H1 (cell line): ENCODE measurements around the gene USP54. TPM values are rescaled to one million over a fixed set of nuclear protein-coding genes. Genes with fewer than 3 reads are reported as not detected.

Source experiments
- CTCF ChIA-PET: fragments of 300-600 bp; sonication (Branson Sonifier 250); formaldehyde crosslinking; loops from one replicate; lab custom pipeline; 2021; ENCODE audit not compliant: partially characterized antibody; lab: Charles Lee
- POLR2A ChIA-PET: fragments of 300-600 bp; sonication (Branson Sonifier 250); formaldehyde crosslinking; loops from one replicate; lab custom pipeline; 2021; ENCODE audit warnings: inconsistent platforms; ENCODE audit not compliant: partially characterized antibody; lab: Charles Lee
- DNase-seq, 2 experiments: peaks; one replicate each; pipeline versions ENCODE4 v3.0.0 to v3.0.0-alpha.2; 2010 to 2022; ENCODE audit warnings: low spot score in 2 of 2, low read depth in 1 of 2, mixed read lengths in 1 of 2
- FAIRE-seq: peaks from 2 replicates; lab custom pipeline; 2011; peaks lifted over from hg19 to GRCh38; lab: Jason Lieb, UNC
- H2AFZ ChIP-seq: 2 replicates; pipeline ENCODE4 v1.8.1; 2012; ENCODE audit warnings: low read length, inconsistent platforms
- H2AK5ac ChIP-seq: 2 replicates; pipeline ENCODE4 v1.6.1; 2013; ENCODE audit warnings: low read depth, low read length
- H2BK120ac ChIP-seq: replicated peaks from 2 replicates; pipeline ENCODE3; 2013; ENCODE audit warnings: low read depth, low read length, inconsistent platforms
- H2BK12ac ChIP-seq: 2 replicates; pipeline ENCODE4 v1.6.1; 2013; ENCODE audit warnings: low read depth, low read length
- H2BK15ac ChIP-seq: 2 replicates; pipeline ENCODE4 v1.6.1; 2013; ENCODE audit warnings: low read length
- H2BK20ac ChIP-seq: 2 replicates; pipeline ENCODE4 v1.6.1; 2013; ENCODE audit warnings: low read length
- H2BK5ac ChIP-seq: 2 replicates; pipeline ENCODE4 v1.6.1; 2013; ENCODE audit warnings: low read depth, low read length
- H3K14ac ChIP-seq: 2 replicates; pipeline ENCODE4 v1.6.1; 2013; ENCODE audit warnings: inconsistent platforms; ENCODE audit not compliant: insufficient read length
- H3K18ac ChIP-seq: 2 replicates; pipeline ENCODE4 v1.6.1; 2013; ENCODE audit warnings: low read length; ENCODE audit errors: extremely low read depth
- H3K23ac ChIP-seq: 2 replicates; pipeline ENCODE4 v1.6.1; 2013; ENCODE audit warnings: inconsistent platforms; ENCODE audit not compliant: insufficient read length
- H3K23me2 ChIP-seq: 2 replicates; pipeline ENCODE4 v1.6.1; 2013; ENCODE audit warnings: low read depth, low read length
- H3K27ac ChIP-seq: 2 replicates; pipeline ENCODE4 v1.6.1; 2011; ENCODE audit warnings: low read depth, low read length, inconsistent platforms
- H3K27me3 ChIP-seq, 4 experiments: replicated peaks in 1 of 4; 1 replicate in 1 of 4; 2 replicates in 3 of 4; pipeline versions ENCODE4 v1.6.1 to v1.8.1; 2011 to 2013; ENCODE audit warnings: low read length in 3 of 4, mild to moderate bottlenecking in 3 of 4, inconsistent platforms in 2 of 4, mixed read lengths in 2 of 4, moderate library complexity in 1 of 4; ENCODE audit not compliant: control insufficient read depth in 3 of 4, insufficient read depth in 3 of 4; ENCODE audit errors: extremely low read depth in 1 of 4
- H3K36me3 ChIP-seq, 4 experiments: 2 replicates each; pipeline versions ENCODE4 v1.6.1 to v1.8.1; 2011 to 2013; ENCODE audit warnings: mild to moderate bottlenecking in 4 of 4, low read length in 3 of 4, moderate library complexity in 2 of 4, control low read depth in 1 of 4, inconsistent platforms in 1 of 4; ENCODE audit not compliant: insufficient read depth in 4 of 4, control insufficient read depth in 2 of 4
- H3K4ac ChIP-seq: replicated peaks from 2 replicates; pipeline ENCODE3; 2013; ENCODE audit warnings: low read length, low read depth, mixed read lengths, inconsistent platforms; ENCODE audit not compliant: insufficient read length
- H3K4me1 ChIP-seq, 4 experiments: replicated peaks in 1 of 4; 1 replicate in 1 of 4; 2 replicates in 3 of 4; pipeline versions ENCODE4 v1.6.1 to v1.8.1; 2011 to 2013; ENCODE audit warnings: low read length in 3 of 4, inconsistent platforms in 2 of 4, mixed read lengths in 1 of 4; ENCODE audit not compliant: insufficient read depth in 4 of 4, control insufficient read depth in 3 of 4
- H3K4me2 ChIP-seq, 2 experiments: 2 replicates each; pipeline versions ENCODE4 v1.6.1 to v1.8.1; 2011 to 2013; ENCODE audit warnings: low read depth in 2 of 2, low read length in 2 of 2, control low read depth in 1 of 2, inconsistent platforms in 1 of 2, mild to moderate bottlenecking in 1 of 2; ENCODE audit not compliant: insufficient read depth in 1 of 2
- H3K4me3 ChIP-seq, 4 experiments: fragments of 200-600, 300-600 bp in 1 of 4; sonication (generic), shearing (Covaris generic), sonication (Bioruptor Twin) in 1 of 4; 2 replicates each; pipeline versions ENCODE4 v1.5.1 to v1.8.1; 2011 to 2016; ENCODE audit warnings: low read length in 4 of 4, low read depth in 3 of 4, control low read depth in 2 of 4, inconsistent platforms in 2 of 4, mild to moderate bottlenecking in 2 of 4, mixed read lengths in 1 of 4, moderate library complexity in 1 of 4; ENCODE audit not compliant: insufficient read depth in 2 of 4; ENCODE audit errors: extremely low read depth in 1 of 4
- H3K56ac ChIP-seq: replicated peaks from 2 replicates; pipeline ENCODE3; 2013; ENCODE audit warnings: low read depth, mild to moderate bottlenecking, mixed read lengths, low read length, inconsistent platforms; ENCODE audit not compliant: insufficient read length
- H3K79me1 ChIP-seq: 2 replicates; pipeline ENCODE4 v1.6.1; 2013; ENCODE audit warnings: low read depth, low read length, control low read depth
- H3K79me2 ChIP-seq, 2 experiments: 2 replicates each; pipeline versions ENCODE4 v1.6.1 to v1.8.1; 2012 to 2013; ENCODE audit warnings: low read length in 2 of 2, mild to moderate bottlenecking in 2 of 2, inconsistent platforms in 1 of 2; ENCODE audit not compliant: insufficient read depth in 2 of 2, control insufficient read depth in 1 of 2
- H3K9ac ChIP-seq, 4 experiments: replicated peaks in 1 of 4; 1 replicate in 1 of 4; 2 replicates in 3 of 4; pipeline versions ENCODE4 v1.6.1 to v1.8.1; 2011 to 2013; ENCODE audit warnings: low read depth in 3 of 4, low read length in 3 of 4, control low read depth in 2 of 4, mild to moderate bottlenecking in 2 of 4, moderate library complexity in 2 of 4, inconsistent platforms in 1 of 4; ENCODE audit errors: extremely low read depth in 1 of 4
- H3K9me3 ChIP-seq, 2 experiments: 2 replicates each; pipeline versions ENCODE4 v1.6.1 to v1.8.1; 2012 to 2013; ENCODE audit warnings: mild to moderate bottlenecking in 2 of 2, moderate library complexity in 2 of 2, control low read depth in 1 of 2, inconsistent platforms in 1 of 2, low read depth in 1 of 2, low read length in 1 of 2, mixed read lengths in 1 of 2; ENCODE audit not compliant: insufficient read depth in 2 of 2
- H4K20me1 ChIP-seq, 2 experiments: replicated peaks in 1 of 2; 2 replicates each; pipeline versions ENCODE3 to v1.8.1; 2011 to 2013; ENCODE audit warnings: inconsistent platforms in 2 of 2, low read length in 2 of 2, mild to moderate bottlenecking in 1 of 2; ENCODE audit not compliant: insufficient read depth in 2 of 2, control insufficient read depth in 1 of 2
- H4K5ac ChIP-seq: 2 replicates; pipeline ENCODE4 v1.6.1; 2013; ENCODE audit warnings: low read length, low read depth, mixed read lengths, inconsistent platforms; ENCODE audit not compliant: insufficient read length
- H4K8ac ChIP-seq: 2 replicates; pipeline ENCODE4 v1.8.0; 2013; ENCODE audit warnings: mild to moderate bottlenecking, moderate library complexity, low read length, inconsistent platforms; ENCODE audit not compliant: insufficient read depth; ENCODE audit errors: extremely low read depth
- H4K91ac ChIP-seq: replicated peaks from 2 replicates; pipeline ENCODE3; 2013; ENCODE audit warnings: low read length, mixed read lengths, inconsistent platforms; ENCODE audit not compliant: insufficient read length
- EZH2 ChIP-seq: fragments of 200-600 bp; sonication (generic); IDR thresholded peaks from 2 replicates; pipeline ENCODE4 v1.7.1; 2012; ENCODE audit warnings: low read depth, mild to moderate bottlenecking, moderate library complexity, low read length, inconsistent platforms; ENCODE audit not compliant: severe bottlenecking
- HDAC6 ChIP-seq: IDR thresholded peaks from one replicate; pipeline ENCODE4 v1.7.1; 2012; ENCODE audit warnings: low read depth, mild to moderate bottlenecking, inconsistent platforms, low read length, moderate library complexity
- WGBS, 2 experiments: shearing (Covaris generic) in 1 of 2; methylation state at CpG; one replicate each; pipeline versions ENCODE4 v1.1.6 to v1.1.7; 2013 to 2015; ENCODE audit warnings: low lambda C conversion rate in 2 of 2, mixed read lengths in 2 of 2, inconsistent platforms in 1 of 2, low coverage in 1 of 2, missing lambda C conversion rate in 1 of 2; ENCODE audit not compliant: insufficient replicate concordance in 2 of 2, insufficient coverage in 1 of 2, insufficient read length in 1 of 2; ENCODE audit errors: extremely low coverage in 1 of 2, missing lambda C conversion rate in 1 of 2; 5-methylcytosine and 5-hydroxymethylcytosine counted together
- polyA plus RNA-seq, 7 experiments: library from polyadenylated mRNA; depleted of rRNA in 3 of 7; stranded (reverse) in 5 of 7; unstranded in 2 of 7; fragments of >200 nt in 5 of 7; fragments of 200-250 nt in 2 of 7; gene quantifications; 1 replicate in 5 of 7; 2 replicates in 1 of 7; 4 replicates in 1 of 7; pipeline versions ENCODE4 v1.2.1 to v1.2.3, GENCODE V29; 2011 to 2013; ENCODE audit warnings: missing spikeins in 2 of 7, mixed read lengths in 2 of 7
- total RNA-seq: library from RNA; stranded (reverse); fragmentation: NEBNext Ultra II Directional; extraction: Animal tissue kit (Norgen Biotek cat#: 25700); gene quantifications from 2 replicates; pipeline ENCODE4 v1.2.1, GENCODE V29; 2021

USP54 gene
- total and polyA plus RNA-seq, 2 of the 8 experiments (the other 6 are each of a cell fraction or from before 2014, with no cell fraction given): 46.2 to 65.6 TPM

DNA sequence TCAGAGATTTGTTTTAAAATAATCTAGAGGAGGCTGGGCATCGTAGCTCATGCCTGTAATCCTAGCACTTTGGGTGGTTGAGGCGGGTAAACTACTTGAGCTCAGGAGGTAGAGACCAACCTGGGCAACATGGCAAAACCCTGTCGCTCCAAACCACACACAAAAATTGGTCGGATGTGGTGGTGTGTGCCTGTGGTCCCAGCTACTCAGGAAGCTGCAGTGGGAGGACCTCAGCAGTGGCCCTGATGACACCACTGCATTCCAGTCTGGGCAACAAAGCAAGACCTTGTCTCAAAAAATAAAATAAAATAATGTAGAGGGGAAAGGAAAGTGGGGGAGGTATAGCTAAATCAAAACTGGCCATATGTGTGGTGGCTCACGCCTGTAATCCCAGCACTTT lies 81.4 kb downstream of the USP54 start:
- TF ChIP-seq HDAC6 (no peak), EZH2 (no peak)
- Histone ChIP-seq H2BK5ac (no peak overlapping the region), H3K4me2 (no peak overlapping the region), H2BK120ac (no peak overlapping the region), H3K56ac (no peak overlapping the region), H3K23me2 (no peaks in the 10 kb centered on the region), H2BK20ac (no peak overlapping the region), H4K8ac (no peak overlapping the region), H3K9ac (no peak overlapping the region), H4K91ac (no peak overlapping the region), H2BK12ac (no peak overlapping the region), H3K79me1 (no peaks in the 10 kb centered on the region), H4K20me1 (no peaks in the 10 kb centered on the region), H3K18ac (no peak overlapping the region), H3K9me3 (no peaks in the 10 kb centered on the region), H3K4ac (no peak overlapping the region), H3K27me3 (no peaks in the 10 kb centered on the region), H3K36me3 (peaks cover 0 to 7% (median under 1%) of the 10 kb centered on the region in 4 experiments; a peak in 2 of 8 replicates), H4K5ac (no peak overlapping the region), H3K79me2 (no peaks in the 10 kb centered on the region), H2AFZ (no peak overlapping the region), H3K4me3 (no peak overlapping the region), H3K4me1 (no peaks in the 10 kb centered on the region; a peak in 1 of 7 replicates), H3K23ac (no peak overlapping the region), H2AK5ac (no peak overlapping the region), H3K27ac (no peak overlapping the region), H2BK15ac (no peak overlapping the region), H3K14ac (no peak overlapping the region)
- WGBS, 2 experiments: 94% methylated on average over 5 of the region's 5 CpGs; no CpG with 5 or more reads in 1 of the 2 experiments
- ChIA-PET CTCF (interaction anchor here (0.7 to 2.2 kb wide), 5 partner anchors 21 to 259 kb away, joined by 3 to 6 read pairs (median 6); no protein-coding TSS in a partner anchor), POLR2A (interaction anchor here (1.3 kb wide), 1 partner anchor 9 kb away, joined by 4 read pairs; no protein-coding TSS in a partner anchor)
- DNase-seq (no peak), FAIRE-seq (no peak)
